ENCODE results near the gene LASP1.
"Not testable (repeated sequence)": the region's sequence is repeated elsewhere in the genome, so short reads cannot be mapped to it uniquely, and the experiment has no call there.

Gene LASP1

GRCh38 chr17:38905375-38905774, 35.5 kb downstream of the LASP1 start:
- no peak for DNase-seq (ENCODE audit: low read depth, low spot score)
- no peak overlapping the region for H3K27ac ChIP-seq

GRCh38 chr17:38906460-38907228, 36.8 kb downstream of the LASP1 start:
- peak overlapping the region; percentile 33 for H3K27ac ChIP-seq
- no peak for DNase-seq (ENCODE audit: low read depth, low spot score)

- H3K27ac ChIP-seq, result peak overlapping the region; percentile 60
These were observed 38.2 kb downstream of the LASP1 start for GRCh38 chr17:38907930-38908675.

GRCh38 chr17:38908676-38909181, 38.9 kb downstream of the LASP1 start:
- no peak for DNase-seq (ENCODE audit: low read depth, low spot score)
- H3K27ac ChIP-seq, result peak overlapping the region; percentile 60

More at GRCh38 chr17:38907930-38908675, 38.2 kb downstream of the LASP1 start:
- no peak for DNase-seq (ENCODE audit: low read depth, low spot score)

GRCh38 chr17:38910325-38910724, 40.5 kb downstream of the LASP1 start:
- DNase-seq (ENCODE audit: low read depth, low spot score), result no peak
- H3K27ac ChIP-seq, result no peak overlapping the region

- no peak for DNase-seq (ENCODE audit: low read depth, low spot score)
- H3K27ac ChIP-seq, result no peak overlapping the region
These were observed 41.3 kb downstream of the LASP1 start for GRCh38 chr17:38911081-38911730.

GRCh38 chr17:38911731-38912081, 41.8 kb downstream of the LASP1 start:
- not testable (repeated sequence) for H3K27ac ChIP-seq; DNase-seq (ENCODE audit: low read depth, low spot score)

GRCh38 chr17:38912221-38912813, 42.5 kb downstream of the LASP1 start:
- no peak overlapping the region for H3K27ac ChIP-seq
- no peak for DNase-seq (ENCODE audit: low read depth, low spot score)

- no peak overlapping the region for H3K27ac ChIP-seq
- no peak for DNase-seq (ENCODE audit: low read depth, low spot score)
These were observed 45.1 kb downstream of the LASP1 start for GRCh38 chr17:38914741-38915638.

- no peak for DNase-seq (ENCODE audit: low read depth, low spot score)
- H3K27ac ChIP-seq, result no peak overlapping the region
These were observed 45.8 kb downstream of the LASP1 start for GRCh38 chr17:38915639-38915995.

- no peak overlapping the region for H3K27ac ChIP-seq
- no peak for DNase-seq (ENCODE audit: low read depth, low spot score)
These were observed 46.9 kb downstream of the LASP1 start for GRCh38 chr17:38916771-38917170.

GRCh38 chr17:38917259-38917658, 47.4 kb downstream of the LASP1 start:
- H3K27ac ChIP-seq, result no peak overlapping the region
- DNase-seq (ENCODE audit: low read depth, low spot score), result no peak

GRCh38 chr17:38918129-38918913, 48.5 kb downstream of the LASP1 start:
- H3K27ac ChIP-seq, result no peak overlapping the region
- DNase-seq (ENCODE audit: low read depth, low spot score), result no peak

GRCh38 chr17:38918916-38919315, 49.1 kb downstream of the LASP1 start:
- H3K27ac ChIP-seq, result no peak overlapping the region
- DNase-seq (ENCODE audit: low read depth, low spot score), result no peak

- H3K27ac ChIP-seq, result no peak overlapping the region
- DNase-seq (ENCODE audit: low read depth, low spot score), result no peak
These were observed 49.6 kb downstream of the LASP1 start for GRCh38 chr17:38919316-38920078.

- H3K27ac ChIP-seq, result no peak overlapping the region
- no peak for DNase-seq (ENCODE audit: low read depth, low spot score)
These were observed 50.8 kb downstream of the LASP1 start for GRCh38 chr17:38920374-38921291.

GRCh38 chr17:38921756-38922411, 52.0 kb downstream of the LASP1 start:
- H3K27ac ChIP-seq, result no peak overlapping the region
- DNase-seq (ENCODE audit: low read depth, low spot score), result no peak

All from epithelial cell of prostate (primary cell).